Mucosa of rectum (tissue), 2 donors: ENCODE data around the gene ACTL8.
"Not testable (repeated sequence)": the region's sequence is repeated elsewhere in the genome, so short reads cannot be mapped to it uniquely, and the experiment has no call there.

Experiments used
- H3K27ac ChIP-seq, 2 donors: one replicate each; pipeline ENCODE4 v1.7.0; 2013; ENCODE audit warnings: inconsistent platforms in 2 of 2, low read depth in 2 of 2, low read length in 2 of 2
- H3K27me3 ChIP-seq, 2 donors: one replicate each; pipeline ENCODE4 v1.7.0; 2013; ENCODE audit warnings: low read length in 2 of 2; ENCODE audit not compliant: control insufficient read depth in 2 of 2, insufficient read depth in 2 of 2
- H3K36me3 ChIP-seq, 2 donors: one replicate each; pipeline ENCODE4 v1.7.0; 2013; ENCODE audit warnings: low read length in 2 of 2; ENCODE audit not compliant: control insufficient read depth in 2 of 2, insufficient read depth in 2 of 2
- H3K4me1 ChIP-seq, 2 donors: one replicate each; pipeline ENCODE4 v1.7.0; 2013; ENCODE audit warnings: low read length in 2 of 2, mild to moderate bottlenecking in 1 of 2; ENCODE audit not compliant: control insufficient read depth in 2 of 2, insufficient read depth in 2 of 2
- H3K4me3 ChIP-seq, 2 donors: one replicate each; pipeline ENCODE4 v1.7.0; 2013; ENCODE audit warnings: low read length in 2 of 2
- H3K9ac ChIP-seq, 2 donors: one replicate each; pipeline ENCODE4 v1.7.0; 2013; ENCODE audit warnings: low read length in 2 of 2, low read depth in 1 of 2, mild to moderate bottlenecking in 1 of 2
- H3K9me3 ChIP-seq, 2 donors: one replicate each; pipeline ENCODE4 v1.7.0; 2013; ENCODE audit warnings: low read length in 2 of 2; ENCODE audit not compliant: control insufficient read depth in 2 of 2
- donor health status: healthy.
- donor health status: Normal muscosa, but diverticular disease.

ACTL8 gene

GRCh38 chr1:17745479-17745955 lies 9.6 kb upstream of the ACTL8 start:
- H3K9ac ChIP-seq, result no peak overlapping the region
- no peaks in the 10 kb centered on the region for H3K4me1 ChIP-seq
- H3K4me3 ChIP-seq, result no peak overlapping the region
- H3K9me3 ChIP-seq, result no peaks in the 10 kb centered on the region
- H3K36me3 ChIP-seq, result no peaks in the 10 kb centered on the region
- no peak overlapping the region for H3K27ac ChIP-seq
- peaks cover 0 to 5% of the 10 kb centered on the region in 2 donors for H3K27me3 ChIP-seq

- H3K4me3 ChIP-seq, H3K4me1 ChIP-seq, H3K27ac ChIP-seq, H3K9me3 ChIP-seq, H3K36me3 ChIP-seq, H3K9ac ChIP-seq, H3K27me3 ChIP-seq: not testable (repeated sequence)
These were observed 8.9 kb upstream of the ACTL8 start for GRCh38 chr1:17746281-17746680.

- H3K9ac ChIP-seq, result no peak overlapping the region
- H3K9me3 ChIP-seq, result no peaks in the 10 kb centered on the region
These were observed 8.2 kb upstream of the ACTL8 start for GRCh38 chr1:17746920-17747319.

DNA sequence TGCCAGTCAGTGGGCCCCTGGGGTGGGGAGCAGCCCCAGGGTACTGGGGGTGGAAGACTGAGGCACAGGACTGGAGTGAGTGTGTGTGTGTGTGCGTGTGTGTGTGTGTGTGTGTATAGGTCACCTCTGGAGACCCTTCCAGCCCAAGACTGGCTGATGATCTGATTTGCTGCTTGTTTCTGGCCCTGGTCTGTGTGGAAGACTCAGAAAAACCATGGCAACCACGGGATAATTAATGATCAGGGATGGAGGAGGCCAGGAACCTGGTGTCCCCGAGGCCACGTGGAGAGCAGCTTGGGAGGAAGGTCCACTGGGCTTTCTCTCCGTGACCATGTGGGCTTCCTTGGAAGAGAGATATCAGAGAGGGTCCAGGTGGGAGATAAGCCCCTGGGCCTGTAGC lies 4.8 kb upstream of the ACTL8 start:
- H3K27me3 ChIP-seq, result no peaks in the 10 kb centered on the region
- peaks cover 4 to 5% of the 10 kb centered on the region in 2 donors for H3K9me3 ChIP-seq
- no peak overlapping the region for H3K9ac ChIP-seq

More at GRCh38 chr1:17746920-17747319, 8.2 kb upstream of the ACTL8 start:
- Histone ChIP-seq H3K4me3 (no peak overlapping the region), H3K4me1 (no peaks in the 10 kb centered on the region), H3K27me3 (peaks cover 0 to 4% of the 10 kb centered on the region in 2 donors), H3K36me3 (no peaks in the 10 kb centered on the region), H3K27ac (no peak overlapping the region)

DNA sequence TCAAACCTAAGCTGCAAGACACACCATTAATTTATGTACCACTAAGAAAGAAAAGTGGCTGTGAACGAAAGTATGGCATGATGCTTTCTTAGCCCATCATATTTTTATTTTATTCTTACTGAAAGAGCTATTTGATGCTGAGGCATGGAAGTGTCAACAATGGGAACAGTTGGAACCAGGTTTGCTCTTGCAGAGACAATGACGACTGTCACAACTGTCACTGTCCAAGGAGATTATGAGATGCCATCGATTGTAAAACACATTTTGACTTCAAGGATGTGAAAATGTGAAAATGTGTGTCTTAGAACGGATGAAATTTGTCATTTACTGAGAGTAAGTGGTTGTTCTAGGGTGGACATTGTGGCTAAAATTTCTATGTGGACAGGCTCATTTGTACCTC lies 2.8 kb upstream of the ACTL8 start:
- Histone ChIP-seq H3K4me3 (no peak overlapping the region), H3K9ac (no peak overlapping the region), H3K4me1 (no peaks in the 10 kb centered on the region), H3K9me3 (peaks cover 5 to 7% of the 10 kb centered on the region in 2 donors), H3K27ac (no peak overlapping the region), H3K36me3 (no peaks in the 10 kb centered on the region), H3K27me3 (no peaks in the 10 kb centered on the region)

More for the DNA sequence above, 4.8 kb upstream of the ACTL8 start:
- Histone ChIP-seq H3K27ac (no peak overlapping the region), H3K36me3 (no peaks in the 10 kb centered on the region), H3K4me3 (no peak overlapping the region), H3K4me1 (no peaks in the 10 kb centered on the region)

DNA sequence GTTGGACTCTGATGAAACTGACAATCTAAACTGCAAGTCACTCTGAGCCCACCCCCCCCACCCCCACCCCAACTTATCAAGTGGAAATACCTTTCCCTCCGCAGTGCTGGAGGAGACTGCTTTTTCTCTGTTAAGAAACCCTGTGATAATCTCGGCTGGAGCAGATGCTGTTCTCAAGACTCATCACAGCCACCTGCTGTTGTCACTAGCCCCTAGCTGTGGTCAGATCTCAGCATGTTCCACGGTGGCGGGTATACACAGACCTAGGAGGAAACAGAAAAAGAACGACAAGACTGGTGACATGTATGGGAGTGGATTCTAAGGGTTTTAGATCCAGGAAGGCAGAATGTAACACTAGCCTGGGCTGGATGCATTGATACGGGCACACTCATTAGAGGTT lies 2.3 kb downstream of the ACTL8 start:
- Histone ChIP-seq H3K27ac (no peak overlapping the region), H3K9ac (no peak overlapping the region), H3K4me3 (no peak overlapping the region), H3K27me3 (no peaks in the 10 kb centered on the region), H3K36me3 (no peaks in the 10 kb centered on the region), H3K4me1 (no peaks in the 10 kb centered on the region), H3K9me3 (peaks cover 20% of the 10 kb centered on the region in 2 donors)

DNA sequence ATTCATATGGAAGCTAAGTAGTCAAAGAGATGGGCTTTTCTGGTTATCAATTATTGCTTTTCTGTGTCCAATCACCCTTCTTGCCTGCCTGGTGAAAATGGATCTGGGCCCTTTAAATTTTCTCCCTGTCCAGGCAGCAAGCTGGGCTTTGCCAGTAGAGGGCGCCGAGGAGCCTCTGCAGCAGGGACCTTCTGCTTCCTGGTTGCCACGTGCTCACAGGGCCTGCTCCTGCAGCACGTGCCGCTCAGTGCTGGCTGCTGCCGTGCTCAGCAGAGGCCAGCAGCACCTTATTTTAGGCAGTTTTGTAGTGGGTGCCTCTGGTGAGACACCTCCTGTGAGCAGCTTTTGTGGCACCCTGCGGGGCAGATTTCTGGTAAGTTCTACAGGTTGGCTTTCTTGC lies 4.0 kb downstream of the ACTL8 start:
- Histone ChIP-seq H3K9ac (no peak overlapping the region), H3K27ac (no peak overlapping the region), H3K4me1 (no peaks in the 10 kb centered on the region), H3K4me3 (no peak overlapping the region), H3K36me3 (no peaks in the 10 kb centered on the region), H3K27me3 (no peaks in the 10 kb centered on the region), H3K9me3 (peaks cover 20% of the 10 kb centered on the region in 2 donors)

GRCh38 chr1:17762313-17762712 lies 7.2 kb downstream of the ACTL8 start:
- Histone ChIP-seq H3K4me3 (no peak overlapping the region), H3K9ac (no peak overlapping the region), H3K27ac (no peak overlapping the region), H3K4me1 (no peaks in the 10 kb centered on the region), H3K27me3 (no peaks in the 10 kb centered on the region), H3K9me3 (peaks cover 13 to 16% of the 10 kb centered on the region in 2 donors), H3K36me3 (no peaks in the 10 kb centered on the region)

GRCh38 chr1:17763417-17763816 lies 8.3 kb downstream of the ACTL8 start:
- Histone ChIP-seq H3K4me1 (peaks cover 0 to 2% of the 10 kb centered on the region in 2 donors), H3K9ac (no peak overlapping the region), H3K27me3 (no peaks in the 10 kb centered on the region), H3K27ac (no peak overlapping the region), H3K36me3 (no peaks in the 10 kb centered on the region), H3K9me3 (peaks cover 12 to 15% of the 10 kb centered on the region in 2 donors), H3K4me3 (no peak overlapping the region)

- H3K9me3 ChIP-seq, result peaks cover 6 to 10% of the 10 kb centered on the region in 2 donors
- H3K27ac ChIP-seq, result no peak overlapping the region
- H3K4me1 ChIP-seq, result peaks cover 0 to 2% of the 10 kb centered on the region in 2 donors
- H3K4me3 ChIP-seq, result no peak overlapping the region
- no peak overlapping the region for H3K9ac ChIP-seq
- no peaks in the 10 kb centered on the region for H3K27me3 ChIP-seq
- no peaks in the 10 kb centered on the region for H3K36me3 ChIP-seq
These were observed 8.9 kb downstream of the ACTL8 start for GRCh38 chr1:17763995-17764394.

GRCh38 chr1:17764591-17764990 lies 9.5 kb downstream of the ACTL8 start:
- H3K4me1 ChIP-seq, result peaks cover 0 to 2% of the 10 kb centered on the region in 2 donors
- no peaks in the 10 kb centered on the region for H3K36me3 ChIP-seq
- H3K4me3 ChIP-seq, result no peak overlapping the region
- peaks cover under 1 to 4% of the 10 kb centered on the region in 2 donors for H3K9me3 ChIP-seq
- H3K27me3 ChIP-seq, result no peaks in the 10 kb centered on the region
- no peak overlapping the region for H3K9ac ChIP-seq
- no peak overlapping the region for H3K27ac ChIP-seq
